Activated T-cell treated with anti-CD3 and anti-CD28 coated beads, Interleukin-2, amount 50 U/mL, for 48 hours (primary cell): ENCODE measurements around the gene PI4K2B.
A peak's percentile ranks its signal among the peaks of the same experiment; 100 is the strongest.
"Not testable (repeated sequence)": the region's sequence is repeated elsewhere in the genome, so short reads cannot be mapped to it uniquely, and the experiment has no call there.

Experiments
- DNase-seq, 2 experiments: peaks; one replicate each; pipeline ENCODE4 v3.0.0-alpha.2; 2020

PI4K2B gene

GRCh38 chr4:25308306-25308705 lies 74.5 kb downstream of the PI4K2B start:
- DNase-seq, result no peak

GRCh38 chr4:25308761-25309160 lies 74.9 kb downstream of the PI4K2B start:
- DNase-seq, result no peak

GRCh38 chr4:25310066-25310802 lies 76.4 kb downstream of the PI4K2B start:
- DNase-seq, result no peak

GRCh38 chr4:25310803-25311166 lies 77.0 kb downstream of the PI4K2B start:
- no peak for DNase-seq

- DNase-seq, result peak; percentile 92 to 93
Observed at GRCh38 chr4:25312496-25313200, 78.8 kb downstream of the PI4K2B start, which contains the start of gene ZCCHC4. ZCCHC4 (plus strand) TSS chr4:25312774; CDS start chr4:25312810, 36 bp downstream.

GRCh38 chr4:25313201-25313895 lies 79.5 kb downstream of the PI4K2B start:
- DNase-seq, result no peak

- DNase-seq, result no peak
Observed at GRCh38 chr4:25320336-25320735, 86.5 kb downstream of the PI4K2B start.

- DNase-seq, result no peak
Observed at GRCh38 chr4:25320773-25321172, 86.9 kb downstream of the PI4K2B start.

GRCh38 chr4:25321703-25322102 lies 87.9 kb downstream of the PI4K2B start:
- no peak for DNase-seq

GRCh38 chr4:25328463-25328862 lies 94.6 kb downstream of the PI4K2B start:
- not testable (repeated sequence) for DNase-seq
